WTC11 (cell line): Measurements from ENCODE around the gene AFG3L2. TPM values are rescaled to one million over a fixed set of nuclear protein-coding genes. Genes with fewer than 3 reads are reported as not detected.

Experiments used
- ATAC-seq: fragments of 200-7000 bp; cut with Tn5 transposase; 2 replicates; pipeline ENCODE4 v1.10.0; 2021; ENCODE audit warnings: mild to moderate bottlenecking, moderate library complexity
- CTCF ChIA-PET: fragments of 300-600 bp; sonication (Branson Sonifier 250); formaldehyde crosslinking; loops from one replicate; lab custom pipeline; 2021; ENCODE audit warnings: antibody characterized with exemption; lab: Charles Lee
- POLR2A ChIA-PET: fragments of 350-600 bp; sonication (Branson Sonifier 250); formaldehyde crosslinking; loops from one replicate; lab custom pipeline; 2021; ENCODE audit warnings: antibody characterized with exemption; lab: Charles Lee
- DNase-seq: peaks from one replicate; pipeline ENCODE4 v3.0.0; 2021; ENCODE audit warnings: low spot score
- H3K27ac Mint-ChIP-seq: 2 replicates; pipeline ENCODE4 v1.8.0; 2021; ENCODE audit warnings: mixed read lengths
- H3K27me3 Mint-ChIP-seq: 2 replicates; pipeline ENCODE4 v1.8.0; 2021; ENCODE audit warnings: low read depth, mild to moderate bottlenecking, moderate library complexity, mixed read lengths
- H3K36me3 Mint-ChIP-seq: 2 replicates; pipeline ENCODE4 v1.8.0; 2021; ENCODE audit warnings: mixed read lengths
- H3K4me1 Mint-ChIP-seq: 2 replicates; pipeline ENCODE4 v1.8.0; 2022; ENCODE audit warnings: mixed read lengths
- H3K4me3 Mint-ChIP-seq: 2 replicates; pipeline ENCODE4 v1.8.0; 2021; ENCODE audit warnings: mild to moderate bottlenecking, moderate library complexity, mixed read lengths
- H3K9me3 Mint-ChIP-seq: 2 replicates; pipeline ENCODE4 v1.8.0; 2021; ENCODE audit warnings: mixed read lengths
- ATF1 ChIP-seq: sonication (generic); formaldehyde crosslinking; IDR thresholded peaks from 2 replicates; pipeline ENCODE4 v1.8.1; 2023; ENCODE audit warnings: mild to moderate bottlenecking, moderate library complexity, missing genetic modification reagents
- ATF3 ChIP-seq: sonication (generic); formaldehyde crosslinking; conservative IDR thresholded peaks from 2 replicates; pipeline ENCODE4 v1.8.1; 2022; ENCODE audit warnings: mild to moderate bottlenecking, missing genetic modification reagents
- ATF6 ChIP-seq: sonication (generic); formaldehyde crosslinking; IDR thresholded peaks from 2 replicates; pipeline ENCODE4 v1.8.1; 2023; ENCODE audit warnings: mild to moderate bottlenecking, missing genetic modification reagents
- CBFB ChIP-seq: sonication (generic); formaldehyde crosslinking; IDR thresholded peaks from 2 replicates; pipeline ENCODE4 v1.8.1; 2022; ENCODE audit warnings: mild to moderate bottlenecking, low read depth, missing genetic modification reagents
- EMX1 ChIP-seq: fragments of 250-450 bp; sonication (Bioruptor Pico); IDR thresholded peaks from 2 replicates; pipeline ENCODE4 v1.8.0; 2021; ENCODE audit warnings: mild to moderate bottlenecking
- FOXP1 ChIP-seq: sonication (generic); formaldehyde crosslinking; IDR thresholded peaks from 2 replicates; pipeline ENCODE4 v1.8.0; 2022; ENCODE audit warnings: missing genetic modification reagents, mild to moderate bottlenecking, moderate library complexity, borderline replicate concordance
- HMGA2 ChIP-seq: fragments of 250-450 bp; sonication (Bioruptor Pico); IDR thresholded peaks from 2 replicates; pipeline ENCODE4 v1.4.0; 2021; ENCODE audit warnings: mild to moderate bottlenecking, moderate library complexity
- IRF1 ChIP-seq: sonication (generic); formaldehyde crosslinking; IDR thresholded peaks from 2 replicates; pipeline ENCODE4 v1.8.0; 2023; ENCODE audit warnings: missing genetic modification reagents
- MLX ChIP-seq: sonication (generic); formaldehyde crosslinking; IDR thresholded peaks from 2 replicates; pipeline ENCODE4 v1.8.1; 2023; ENCODE audit warnings: mild to moderate bottlenecking, missing genetic modification reagents, moderate library complexity
- NR3C1 ChIP-seq: sonication (generic); formaldehyde crosslinking; conservative IDR thresholded peaks from 2 replicates; pipeline ENCODE4 v1.8.1; 2023; ENCODE audit warnings: low read depth, mild to moderate bottlenecking, missing genetic modification reagents
- PRRX2 ChIP-seq: fragments of 250-450 bp; sonication (Bioruptor Pico); IDR thresholded peaks from 2 replicates; pipeline ENCODE4 v1.8.0; 2021; ENCODE audit warnings: mild to moderate bottlenecking
- TCF7 ChIP-seq: sonication (generic); formaldehyde crosslinking; IDR thresholded peaks from 2 replicates; pipeline ENCODE4 v1.8.0; 2022; ENCODE audit warnings: mild to moderate bottlenecking, low read depth, missing genetic modification reagents, moderate library complexity
- ZNF396 ChIP-seq: fragments of 250-450 bp; sonication (Bioruptor Pico); IDR thresholded peaks from 2 replicates; pipeline ENCODE4 v1.8.0; 2021; ENCODE audit warnings: mild to moderate bottlenecking, moderate library complexity, borderline replicate concordance
- ZNF425 ChIP-seq: fragments of 250-450 bp; sonication (Bioruptor Pico); conservative IDR thresholded peaks from 2 replicates; pipeline ENCODE4 v1.9.0; 2021; ENCODE audit warnings: mild to moderate bottlenecking
- total RNA-seq: library from RNA; stranded (reverse); gene quantifications from 3 replicates; pipeline ENCODE4 v1.2.3, GENCODE V29; 2021
- TF ChIP-seq, protein P1 (sequence below): sonication (generic); formaldehyde crosslinking; IDR thresholded peaks from 2 replicates; pipeline ENCODE4 v1.8.1; 2022; ENCODE audit warnings: mild to moderate bottlenecking, missing genetic modification reagents, moderate library complexity, borderline replicate concordance
- TF ChIP-seq, protein P2 (sequence below): sonication (generic); formaldehyde crosslinking; conservative IDR thresholded peaks from 2 replicates; pipeline ENCODE4 v1.8.1; 2023; ENCODE audit warnings: mild to moderate bottlenecking, low read depth, missing genetic modification reagents, moderate library complexity
- TF ChIP-seq, protein P3 (sequence below): fragments of 250-450 bp; sonication (Bioruptor Pico); IDR thresholded peaks from 2 replicates; pipeline ENCODE4 v1.9.0; 2021; ENCODE audit warnings: moderate library complexity, mild to moderate bottlenecking, inconsistent platforms, borderline replicate concordance
- TF ChIP-seq, protein P4 (sequence below): sonication (generic); formaldehyde crosslinking; IDR thresholded peaks from 2 replicates; pipeline ENCODE4 v1.8.1; 2022; ENCODE audit warnings: mild to moderate bottlenecking, moderate library complexity, missing genetic modification reagents

The AFG3L2 gene
- total RNA-seq, 1 experiment from 2014 or later, result 109 TPM

- TF ChIP-seq, protein P1, sequence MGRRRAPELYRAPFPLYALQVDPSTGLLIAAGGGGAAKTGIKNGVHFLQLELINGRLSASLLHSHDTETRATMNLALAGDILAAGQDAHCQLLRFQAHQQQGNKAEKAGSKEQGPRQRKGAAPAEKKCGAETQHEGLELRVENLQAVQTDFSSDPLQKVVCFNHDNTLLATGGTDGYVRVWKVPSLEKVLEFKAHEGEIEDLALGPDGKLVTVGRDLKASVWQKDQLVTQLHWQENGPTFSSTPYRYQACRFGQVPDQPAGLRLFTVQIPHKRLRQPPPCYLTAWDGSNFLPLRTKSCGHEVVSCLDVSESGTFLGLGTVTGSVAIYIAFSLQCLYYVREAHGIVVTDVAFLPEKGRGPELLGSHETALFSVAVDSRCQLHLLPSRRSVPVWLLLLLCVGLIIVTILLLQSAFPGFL (CRISPR knock-in tag), result no peak
- TF ChIP-seq IRF1 (CRISPR knock-in tag) (no peak), FOXP1 (CRISPR knock-in tag) (no peak)
Observed at GRCh38 chr18:12305211-12305610, 71.8 kb downstream of the AFG3L2 start (continued).

DNA sequence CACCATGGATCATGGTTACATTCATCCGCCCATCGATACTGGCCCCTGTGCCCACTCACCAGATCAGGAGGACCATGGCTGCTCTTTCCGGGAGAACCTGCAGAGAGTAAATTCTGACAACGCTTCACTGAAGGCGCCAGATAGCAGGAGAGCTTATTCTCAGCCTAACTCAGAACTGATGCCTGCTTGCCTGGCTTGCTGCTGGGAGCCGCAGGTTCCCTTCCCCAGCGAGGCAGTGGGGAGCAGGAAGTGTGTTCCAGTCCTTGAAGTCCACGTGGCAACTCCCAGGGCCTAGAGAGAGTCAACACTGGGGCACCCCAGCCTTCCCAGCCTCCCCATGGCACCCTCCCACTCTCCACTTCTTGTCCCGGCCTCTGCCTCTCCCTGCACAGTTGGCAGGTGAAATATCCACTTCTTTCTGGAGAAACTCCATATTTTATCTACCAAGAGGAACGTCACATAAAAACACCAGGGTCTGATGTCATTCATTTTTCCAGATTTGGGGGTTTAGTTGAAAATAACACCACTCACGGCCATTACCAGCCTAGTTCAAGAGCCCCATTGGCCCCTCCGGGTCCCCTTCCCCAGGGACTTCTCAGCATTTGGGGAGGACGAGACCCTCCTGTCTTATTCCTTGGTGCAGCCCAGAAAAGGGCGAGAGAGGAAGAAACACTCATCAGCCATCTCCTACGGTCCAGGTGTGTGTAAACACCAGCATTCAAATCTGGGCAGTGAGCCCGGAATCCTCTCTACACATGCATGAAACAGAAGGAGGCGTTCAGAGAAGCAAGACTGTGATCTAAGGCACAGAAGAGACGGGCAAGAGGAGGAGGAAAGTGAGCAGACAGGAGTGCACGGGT, 72.4 kb downstream of the AFG3L2 start:
- H3K36me3 Mint-ChIP-seq, result peaks cover 3% of the 10 kb centered on the region
- TF ChIP-seq ATF6 (CRISPR knock-in tag) (no peak), TCF7 (no peak), NR3C1 (CRISPR knock-in tag) (no peak), ZNF425 (CRISPR knock-in tag) (no peak), HMGA2 (CRISPR knock-in tag) (no peak), PRRX2 (no peak), ZNF396 (no peak), MLX (CRISPR knock-in tag) (no peak), CBFB (CRISPR knock-in tag) (no peak), EMX1 (CRISPR knock-in tag) (no peak), ATF3 (CRISPR knock-in tag) (no peak), ATF1 (CRISPR knock-in tag) (no peak)
- TF ChIP-seq, protein P2, sequence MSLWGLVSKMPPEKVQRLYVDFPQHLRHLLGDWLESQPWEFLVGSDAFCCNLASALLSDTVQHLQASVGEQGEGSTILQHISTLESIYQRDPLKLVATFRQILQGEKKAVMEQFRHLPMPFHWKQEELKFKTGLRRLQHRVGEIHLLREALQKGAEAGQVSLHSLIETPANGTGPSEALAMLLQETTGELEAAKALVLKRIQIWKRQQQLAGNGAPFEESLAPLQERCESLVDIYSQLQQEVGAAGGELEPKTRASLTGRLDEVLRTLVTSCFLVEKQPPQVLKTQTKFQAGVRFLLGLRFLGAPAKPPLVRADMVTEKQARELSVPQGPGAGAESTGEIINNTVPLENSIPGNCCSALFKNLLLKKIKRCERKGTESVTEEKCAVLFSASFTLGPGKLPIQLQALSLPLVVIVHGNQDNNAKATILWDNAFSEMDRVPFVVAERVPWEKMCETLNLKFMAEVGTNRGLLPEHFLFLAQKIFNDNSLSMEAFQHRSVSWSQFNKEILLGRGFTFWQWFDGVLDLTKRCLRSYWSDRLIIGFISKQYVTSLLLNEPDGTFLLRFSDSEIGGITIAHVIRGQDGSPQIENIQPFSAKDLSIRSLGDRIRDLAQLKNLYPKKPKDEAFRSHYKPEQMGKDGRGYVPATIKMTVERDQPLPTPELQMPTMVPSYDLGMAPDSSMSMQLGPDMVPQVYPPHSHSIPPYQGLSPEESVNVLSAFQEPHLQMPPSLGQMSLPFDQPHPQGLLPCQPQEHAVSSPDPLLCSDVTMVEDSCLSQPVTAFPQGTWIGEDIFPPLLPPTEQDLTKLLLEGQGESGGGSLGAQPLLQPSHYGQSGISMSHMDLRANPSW (CRISPR knock-in tag), result no peak
- TF ChIP-seq, protein P1 (CRISPR knock-in tag), result no peak
- TF ChIP-seq, protein P3, sequence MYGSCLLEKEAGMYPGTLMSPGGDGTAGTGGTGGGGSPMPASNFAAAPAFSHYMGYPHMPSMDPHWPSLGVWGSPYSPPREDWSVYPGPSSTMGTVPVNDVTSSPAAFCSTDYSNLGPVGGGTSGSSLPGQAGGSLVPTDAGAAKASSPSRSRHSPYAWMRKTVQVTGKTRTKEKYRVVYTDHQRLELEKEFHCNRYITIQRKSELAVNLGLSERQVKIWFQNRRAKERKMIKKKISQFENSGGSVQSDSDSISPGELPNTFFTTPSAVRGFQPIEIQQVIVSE (CRISPR knock-in tag), result no peak
- TF ChIP-seq, protein P4, sequence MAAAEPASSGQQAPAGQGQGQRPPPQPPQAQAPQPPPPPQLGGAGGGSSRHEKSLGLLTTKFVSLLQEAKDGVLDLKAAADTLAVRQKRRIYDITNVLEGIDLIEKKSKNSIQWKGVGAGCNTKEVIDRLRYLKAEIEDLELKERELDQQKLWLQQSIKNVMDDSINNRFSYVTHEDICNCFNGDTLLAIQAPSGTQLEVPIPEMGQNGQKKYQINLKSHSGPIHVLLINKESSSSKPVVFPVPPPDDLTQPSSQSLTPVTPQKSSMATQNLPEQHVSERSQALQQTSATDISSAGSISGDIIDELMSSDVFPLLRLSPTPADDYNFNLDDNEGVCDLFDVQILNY, result no peak

More for the DNA sequence above, 72.4 kb downstream of the AFG3L2 start:
- ChIA-PET POLR2A (no interaction called here), CTCF (interaction anchor here (1.4 to 2.0 kb wide), 2 partner anchors 23 to 33 kb away, joined by 3 to 13 read pairs; no protein-coding TSS in a partner anchor)
- H3K4me3 Mint-ChIP-seq, result no peak overlapping the region
- H3K27ac Mint-ChIP-seq, result peak overlapping the region; percentile 70
- H3K27me3 Mint-ChIP-seq, result peaks cover 20% of the 10 kb centered on the region
- H3K9me3 Mint-ChIP-seq, result 0 out of 2 replicates have a peak, but pooled peaks cover under 1% of the 10 kb centered on the region
- peaks cover 35% of the 10 kb centered on the region for H3K4me1 Mint-ChIP-seq
- no peak for ATAC-seq
- no peak for DNase-seq
